AML-193 (cell line): ENCODE data around the gene KCTD3.

Source experiments
- DNase-seq, 2 experiments: peaks; one replicate each; lab custom pipeline; 2025; lab: John Stamatoyannopoulos, UW

The KCTD3 gene

DNA sequence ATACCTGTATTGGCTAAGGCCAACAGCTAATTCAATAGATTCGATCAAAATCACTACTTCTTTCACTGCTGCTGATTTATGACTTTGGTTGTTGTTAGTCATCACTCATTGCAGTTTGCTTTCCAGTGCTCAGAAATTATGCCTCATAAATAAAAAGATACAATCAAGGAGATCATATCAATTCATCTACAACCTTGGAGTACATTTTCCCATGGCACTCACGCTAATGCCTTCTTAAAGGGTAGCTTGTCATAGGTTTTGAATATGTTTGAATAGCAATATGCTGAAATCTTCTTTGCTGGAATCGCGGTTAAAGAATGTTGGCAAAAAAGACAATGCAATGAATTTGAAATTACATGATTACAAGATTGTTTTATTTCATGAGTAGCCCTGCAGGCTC lies 89.9 kb downstream of the KCTD3 start:
- no peak for DNase-seq

DNA sequence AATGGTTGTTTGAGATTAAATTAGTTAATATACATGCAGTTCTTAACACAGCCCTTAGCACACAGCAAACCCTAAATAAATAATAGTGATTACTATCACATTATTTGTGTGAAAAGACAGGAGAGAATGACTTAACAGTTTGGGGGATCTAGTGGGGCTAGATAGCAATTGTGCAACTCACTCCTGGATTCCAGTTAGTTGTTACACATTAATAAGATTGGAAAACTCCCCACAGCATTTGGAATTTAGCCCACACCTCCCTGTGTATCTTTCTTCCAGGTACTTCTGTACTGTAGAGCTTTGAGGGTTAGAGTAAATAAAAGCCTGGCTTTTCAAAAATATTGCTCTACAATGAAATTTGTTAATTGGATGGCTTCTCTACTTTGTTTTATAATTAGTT lies 93.2 kb downstream of the KCTD3 start:
- DNase-seq: no peak

DNA sequence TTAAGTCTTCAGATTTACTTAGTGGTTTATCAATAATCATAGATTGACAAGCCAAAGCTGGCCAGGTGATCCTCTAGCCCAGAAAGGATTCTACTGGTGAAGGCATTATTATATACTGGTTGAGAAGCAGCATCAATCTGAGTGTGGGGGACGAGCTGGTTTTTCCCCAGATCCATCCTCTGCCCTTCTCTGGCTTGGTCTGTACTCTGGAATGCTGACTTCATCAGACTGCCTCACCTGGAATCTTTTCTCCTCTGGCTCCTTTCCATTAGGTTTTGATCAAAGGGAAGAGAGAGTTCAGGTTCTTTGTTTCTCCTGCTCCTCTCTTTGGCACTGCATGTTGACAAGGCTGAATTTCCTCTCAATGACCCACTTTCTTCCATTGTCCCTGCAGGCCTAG lies 93.9 kb downstream of the KCTD3 start:
- no peak for DNase-seq

DNA sequence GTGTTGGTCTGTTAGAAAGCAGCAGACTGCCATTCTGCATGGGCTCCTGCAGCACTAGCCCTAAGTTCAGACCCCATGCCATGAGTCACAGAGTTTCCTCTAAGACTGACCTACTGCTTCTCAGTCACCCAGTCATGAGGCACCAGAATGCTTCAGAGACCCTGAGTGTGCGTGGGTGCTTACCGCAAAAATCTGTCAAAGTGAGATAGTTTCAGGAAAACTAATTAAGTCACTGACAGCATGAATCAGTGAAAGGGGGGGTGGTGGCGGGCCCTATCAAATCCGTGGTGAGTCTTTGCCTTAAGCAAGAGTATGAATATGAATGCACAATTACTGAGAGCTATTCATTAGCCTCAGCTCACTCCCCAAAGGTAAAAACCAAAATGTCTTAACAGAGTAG lies 98.1 kb downstream of the KCTD3 start:
- DNase-seq: no peak

DNA sequence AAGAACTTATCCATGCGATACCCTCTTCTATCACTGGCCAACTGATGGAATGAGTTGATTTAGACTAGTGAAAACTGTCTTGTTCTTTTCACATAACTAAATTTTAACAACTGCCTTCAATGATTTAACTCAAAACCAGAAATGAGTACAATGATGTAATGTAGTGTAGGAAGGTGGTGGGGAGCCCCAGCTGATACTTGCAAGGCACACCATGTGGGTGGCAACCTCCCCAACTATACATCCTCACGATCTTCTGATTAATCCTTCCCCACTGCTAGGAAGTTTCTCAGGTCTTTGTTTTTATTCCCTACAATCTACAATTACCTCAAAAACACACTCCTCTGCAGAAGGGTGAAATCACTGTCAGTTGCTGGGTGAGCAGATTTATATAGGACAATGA lies 100.7 kb downstream of the KCTD3 start:
- DNase-seq: no peak

DNA sequence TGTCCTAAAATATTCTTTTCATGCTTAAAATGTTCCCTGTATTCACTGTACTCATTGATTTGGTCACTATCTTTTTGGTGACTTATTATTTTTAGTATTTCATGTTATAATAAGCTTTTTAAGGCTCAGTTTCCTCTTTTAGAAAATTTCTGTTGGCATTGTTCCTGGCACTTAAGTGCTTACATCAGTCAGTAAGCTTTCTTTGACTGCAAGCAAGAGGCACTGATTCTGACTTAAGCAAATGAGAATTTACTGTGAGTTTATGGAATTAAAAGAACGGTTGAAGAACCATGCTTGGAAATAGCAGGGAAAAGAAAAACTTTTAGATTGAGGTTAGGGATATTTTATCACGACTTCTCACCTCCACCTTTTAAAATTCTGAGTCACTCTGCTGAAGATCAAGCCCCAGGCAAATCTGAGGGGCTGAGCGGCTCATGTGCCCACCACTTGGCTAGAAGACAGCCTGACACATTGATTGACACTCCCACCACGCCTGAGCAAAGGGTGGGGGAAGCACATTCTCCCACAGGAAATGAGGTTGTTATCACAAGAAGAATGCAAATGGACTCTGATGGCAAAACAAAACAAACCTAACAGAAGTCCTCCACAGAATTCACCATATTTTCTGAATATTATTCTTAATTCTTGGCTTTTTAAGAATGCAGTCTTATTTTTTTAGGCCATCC lies 102.8 kb downstream of the KCTD3 start:
- DNase-seq: no peak
